GM15510 (cell line): ENCODE measurements around the gene CASP6.

Experiments used
- POLR2A ChIP-seq: IDR thresholded peaks from 3 replicates; pipeline ENCODE4 v1.6.1; 2011; ENCODE audit warnings: borderline replicate concordance; ENCODE audit not compliant: insufficient read length; ENCODE audit errors: extremely low read depth

The CASP6 gene

DNA sequence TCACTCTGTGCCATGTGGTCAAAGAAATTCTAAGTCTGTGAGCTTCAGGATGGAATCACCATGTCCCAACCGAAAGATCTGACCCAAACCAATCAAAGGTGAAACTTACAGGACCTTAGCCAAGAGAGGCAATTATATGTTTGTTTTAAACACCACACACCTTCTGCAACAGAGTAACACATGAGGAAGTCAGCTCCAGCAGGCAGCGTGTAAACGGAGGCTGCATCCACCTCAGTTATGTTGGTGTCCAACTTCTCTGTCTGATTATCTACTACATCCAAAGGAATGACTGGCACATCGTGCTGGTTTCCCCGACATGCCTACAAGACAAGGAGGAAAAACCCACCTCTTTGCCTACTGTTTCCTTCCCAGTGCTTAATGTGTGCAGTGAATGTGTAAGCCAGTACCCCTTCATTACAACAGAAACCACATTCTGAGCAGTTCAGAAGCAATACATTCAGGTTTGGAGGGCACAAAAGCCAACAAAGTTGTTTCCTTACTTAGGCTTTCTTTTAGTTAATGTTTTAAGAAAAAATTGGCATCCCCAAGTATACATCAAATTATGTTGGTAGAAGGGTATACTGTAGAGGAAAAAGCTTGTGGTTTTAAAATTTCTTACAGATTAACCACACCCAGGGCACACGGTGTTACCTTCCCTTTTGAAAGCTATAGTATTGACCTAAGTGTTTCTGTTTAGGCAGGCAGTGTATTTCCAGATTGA, 12.4 kb downstream of the CASP6 start:
- TF ChIP-seq POLR2A, result no peak

DNA sequence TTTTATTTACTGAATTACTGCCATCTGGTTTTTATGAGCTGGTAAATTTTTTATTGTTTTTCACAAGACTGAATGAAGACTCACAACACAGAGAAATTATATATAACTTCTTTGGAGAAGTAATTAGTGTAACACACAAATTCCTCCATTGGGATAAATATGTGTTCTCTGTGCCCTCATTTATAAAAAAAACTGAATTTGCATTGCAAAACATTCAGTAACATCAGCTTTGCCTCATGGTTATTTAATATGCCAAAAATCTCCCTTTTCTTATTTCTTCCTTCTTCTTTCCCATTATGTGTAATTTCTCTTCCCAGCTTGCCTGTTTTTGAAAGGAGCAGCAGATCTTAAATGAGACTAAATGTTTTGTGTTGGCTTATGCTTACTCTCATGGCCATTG, 18.5 kb downstream of the CASP6 start:
- no peak for TF ChIP-seq POLR2A

DNA sequence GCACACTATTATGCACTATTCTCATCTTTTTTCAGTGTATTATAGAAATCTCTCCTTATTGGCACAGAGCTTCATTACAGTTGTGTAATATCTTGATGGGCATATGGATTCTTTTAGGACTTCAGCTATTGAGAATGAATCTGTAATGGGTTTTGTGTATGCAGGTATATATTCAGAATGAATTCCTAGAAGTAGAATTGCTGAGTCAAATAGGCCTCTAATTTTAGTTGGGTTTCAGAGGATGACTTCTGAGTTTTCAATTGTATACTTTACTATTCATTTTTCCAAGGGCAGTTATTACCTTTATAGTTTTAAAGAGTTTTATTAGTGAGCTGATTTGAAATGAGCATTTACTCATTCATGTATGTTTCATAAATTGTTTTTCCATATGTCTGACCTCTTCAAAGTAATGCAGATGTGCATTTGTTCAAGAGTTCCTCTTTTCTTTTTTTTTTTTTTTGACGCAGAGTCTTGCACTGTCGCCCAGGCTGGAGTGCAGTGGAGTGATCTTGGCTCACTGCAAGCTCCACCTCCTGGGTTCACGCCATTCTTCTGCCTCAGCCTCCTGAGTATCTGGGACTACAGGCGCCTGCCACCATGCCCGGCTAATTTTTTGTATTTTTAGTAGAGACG, 19.5 kb downstream of the CASP6 start:
- TF ChIP-seq POLR2A, result no peak

DNA sequence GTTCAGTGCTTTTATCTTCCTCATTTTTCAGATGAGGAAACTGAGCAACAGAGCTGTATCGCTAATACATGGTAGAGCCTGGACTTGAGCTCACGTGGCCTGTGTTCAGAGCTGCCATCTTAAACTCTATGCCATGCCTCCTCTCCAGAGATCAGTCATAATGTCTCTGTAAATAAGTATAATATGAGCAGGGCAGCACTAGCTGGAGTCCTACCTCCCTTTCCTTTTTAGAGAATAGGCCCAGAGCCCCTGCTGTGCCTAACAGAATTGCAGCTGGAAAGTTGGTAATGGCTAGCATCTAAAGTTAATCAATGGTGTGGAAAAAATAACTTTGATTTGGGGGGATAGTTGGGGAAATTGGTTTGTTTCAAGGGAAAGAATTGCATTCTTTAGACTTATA, 20.4 kb downstream of the CASP6 start:
- no peak for TF ChIP-seq POLR2A

DNA sequence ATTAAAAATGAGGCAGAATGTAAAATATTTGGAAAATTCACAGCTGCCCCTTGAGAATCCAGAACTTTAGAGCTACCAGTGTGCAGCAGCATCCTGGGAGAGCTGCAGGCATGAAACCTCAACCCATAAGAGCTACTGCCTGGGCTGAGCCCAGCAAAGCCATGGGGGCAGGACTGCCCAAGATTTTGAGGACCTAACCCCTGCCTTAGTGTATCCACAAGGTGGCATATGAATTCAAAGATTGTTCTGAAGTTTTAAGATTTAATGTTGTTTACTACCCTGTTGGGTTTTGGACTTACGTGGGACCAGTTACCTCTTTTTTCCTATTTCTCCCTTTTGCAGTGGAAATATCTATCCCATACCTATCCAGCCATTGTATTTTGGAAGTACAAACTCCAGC, 26.4 kb downstream of the CASP6 start:
- TF ChIP-seq POLR2A, result no peak

GRCh38 chr4:109675843-109676242, 27.4 kb downstream of the CASP6 start:
- no peak for TF ChIP-seq POLR2A

DNA sequence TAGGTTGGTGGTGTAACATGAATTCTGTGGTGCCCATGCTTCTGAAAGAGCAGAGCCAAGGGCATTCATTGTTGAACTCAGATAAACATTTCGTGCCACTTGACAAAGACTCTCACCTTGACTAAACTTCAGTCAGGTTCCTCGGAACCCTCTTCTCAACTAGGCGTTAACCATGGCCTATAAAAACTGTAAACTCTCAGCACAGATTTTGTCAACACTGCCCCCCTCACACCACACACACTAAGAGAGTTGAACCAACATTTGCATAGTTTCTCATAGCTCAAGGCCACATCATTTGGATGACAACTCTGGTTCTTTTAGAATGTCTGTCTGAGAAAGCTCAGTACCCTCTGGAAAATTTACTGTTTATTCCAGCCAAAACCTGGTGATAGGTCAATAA, 28.1 kb downstream of the CASP6 start:
- no peak for TF ChIP-seq POLR2A

DNA sequence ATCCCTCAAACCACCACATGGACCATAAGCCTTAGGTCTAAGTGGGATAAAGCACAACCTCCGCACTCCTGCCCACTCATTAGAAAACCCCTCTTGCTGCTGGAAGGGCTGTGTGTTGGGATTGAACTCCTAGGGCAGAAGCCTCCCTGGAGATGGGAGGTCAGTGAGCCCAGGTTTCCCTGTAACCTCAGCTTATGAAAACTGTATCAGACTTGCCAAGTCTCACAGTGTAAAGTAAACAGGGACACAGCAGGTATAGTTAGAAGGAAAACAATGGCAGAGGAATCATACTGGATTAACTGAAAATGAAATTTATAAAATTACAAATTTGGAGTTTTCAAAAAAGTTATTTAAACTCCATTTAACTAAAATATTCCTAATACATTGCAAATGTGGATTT, 29.9 kb downstream of the CASP6 start:
- TF ChIP-seq POLR2A, result no peak

GRCh38 chr4:109672169-109672930, 30.9 kb downstream of the CASP6 start:
- TF ChIP-seq POLR2A, result no peak

- no peak for TF ChIP-seq POLR2A
Measured at GRCh38 chr4:109671350-109671749, 31.9 kb downstream of the CASP6 start.

- TF ChIP-seq POLR2A, result no peak
Measured at GRCh38 chr4:109665783-109666485, 37.3 kb downstream of the CASP6 start.

DNA sequence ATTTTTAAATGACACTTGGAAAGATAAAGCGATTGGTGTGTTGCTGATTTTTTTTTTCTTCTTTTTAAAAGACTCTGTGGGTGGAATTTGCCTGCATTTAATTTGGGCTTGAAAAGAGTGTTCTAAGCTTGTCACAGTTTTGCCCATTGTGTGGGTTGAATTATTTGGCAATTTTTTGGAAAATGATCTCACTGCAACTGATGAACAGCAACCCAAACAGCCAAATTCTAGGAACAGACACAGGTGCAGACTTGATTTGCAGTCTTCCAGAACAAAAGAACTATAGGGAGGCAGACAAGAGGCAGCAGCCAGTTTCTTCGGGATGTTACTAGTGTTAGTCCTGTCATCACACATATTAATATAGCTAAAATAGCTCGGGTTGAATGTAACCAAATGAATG, 40.5 kb downstream of the CASP6 start:
- TF ChIP-seq POLR2A, result no peak

DNA sequence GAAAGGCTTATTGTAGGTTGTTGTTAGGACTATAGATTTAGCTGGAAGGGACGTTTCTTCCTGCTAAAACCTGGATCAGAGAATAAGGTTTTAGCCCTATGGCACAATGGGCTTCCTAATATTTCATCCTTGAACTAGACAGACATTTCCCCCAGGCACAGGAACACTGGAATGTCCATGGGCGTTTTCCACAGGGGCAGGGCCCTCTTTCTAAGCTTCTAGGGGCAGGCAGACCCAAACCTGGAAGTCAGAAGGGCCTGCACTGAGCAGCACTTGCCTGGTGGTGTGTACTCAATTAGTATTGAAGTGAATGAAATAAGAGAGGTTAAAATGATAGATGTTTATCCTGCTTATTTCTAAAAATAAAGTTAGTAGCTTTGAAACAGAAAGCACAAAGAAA, 41.1 kb downstream of the CASP6 start:
- no peak for TF ChIP-seq POLR2A

GRCh38 chr4:109658871-109659410, 44.3 kb downstream of the CASP6 start:
- TF ChIP-seq POLR2A, result no peak
